B cell (primary cell): ENCODE measurements around the gene OR1E2. TPM values are rescaled to one million over a fixed set of nuclear protein-coding genes. Genes with fewer than 3 reads are reported as not detected.

Experiments used
- ATAC-seq: fragments of 200-7000 bp; cut with Tn5 transposase; one replicate; pipeline ENCODE4 v1.10.0; 2021; ENCODE audit warnings: low read depth, mild to moderate bottlenecking, moderate number of reproducible peaks, moderate library complexity
- CTCF ChIA-PET: fragments of 350-600 bp; sonication (Branson Sonifier 250); formaldehyde crosslinking; loops from one replicate; lab custom pipeline; 2021; ENCODE audit warnings: antibody characterized with exemption, inconsistent platforms; lab: Charles Lee
- POLR2A ChIA-PET: fragments of 350-600 bp; sonication (Branson Sonifier 250); formaldehyde crosslinking; loops from one replicate; lab custom pipeline; 2021; ENCODE audit warnings: antibody characterized with exemption; lab: Charles Lee
- DNase-seq: peaks from one replicate; pipeline ENCODE4 v3.0.0; 2013
- H2AFZ ChIP-seq: 2 replicates; pipeline ENCODE4 v1.6.1; 2012; ENCODE audit warnings: mild to moderate bottlenecking, low read depth, low read length; ENCODE audit not compliant: insufficient read depth, poor library complexity, severe bottlenecking
- H3K27ac ChIP-seq, 2 donors: 1 replicate in 1 of 2; 2 replicates in 1 of 2; pipeline ENCODE4 v1.5.1; 2012 to 2013; ENCODE audit warnings: low read length in 2 of 2, mild to moderate bottlenecking in 2 of 2, moderate library complexity in 1 of 2
- H3K27me3 ChIP-seq, 4 experiments: fragments of 200-600 bp in 1 of 4; sonication (generic) in 1 of 4; replicated peaks in 1 of 4; 1 replicate in 2 of 4; 2 replicates in 2 of 4; pipeline versions ENCODE4 v1.6.1 to v1.7.0; 2013 to 2016; ENCODE audit warnings: low read length in 3 of 4, mild to moderate bottlenecking in 2 of 4, mixed read lengths in 1 of 4, moderate library complexity in 1 of 4; ENCODE audit not compliant: insufficient read depth in 4 of 4, control insufficient read depth in 3 of 4; ENCODE audit errors: control extremely low read depth in 1 of 4
- H3K36me3 ChIP-seq, 2 experiments: replicated peaks in 1 of 2; 1 replicate in 1 of 2; 2 replicates in 1 of 2; pipeline versions ENCODE4 v1.6.1 to v1.7.1; 2013; ENCODE audit warnings: low read length in 1 of 2; ENCODE audit not compliant: insufficient read depth in 2 of 2, control insufficient read depth in 1 of 2; ENCODE audit errors: control extremely low read depth in 1 of 2, extremely low read depth in 1 of 2
- H3K4me1 ChIP-seq, 2 donors: fragments of 200-600 bp in 1 of 2; sonication (generic) in 1 of 2; 1 replicate in 1 of 2; 2 replicates in 1 of 2; pipeline versions ENCODE4 v1.5.1 to v1.6.1; 2013 to 2017; ENCODE audit warnings: low read length in 2 of 2; ENCODE audit not compliant: control insufficient read depth in 2 of 2, insufficient read depth in 2 of 2
- H3K4me2 ChIP-seq: replicated peaks from 2 replicates; pipeline ENCODE3; 2012; ENCODE audit warnings: mild to moderate bottlenecking, low read depth, low read length; ENCODE audit not compliant: poor library complexity, severe bottlenecking
- H3K4me3 ChIP-seq, 5 experiments: fragments of 200-600 bp in 1 of 5; sonication (generic) in 1 of 5; 1 replicate in 3 of 5; 2 replicates in 2 of 5; pipeline versions ENCODE4 v1.5.1 to v1.7.0; 2011 to 2016; ENCODE audit warnings: low read length in 4 of 5, mild to moderate bottlenecking in 4 of 5, low read depth in 2 of 5, control low read depth in 1 of 5, moderate library complexity in 1 of 5; ENCODE audit not compliant: insufficient read depth in 1 of 5; ENCODE audit errors: control extremely low read depth in 1 of 5, extremely low read depth in 1 of 5
- H3K79me2 ChIP-seq: fragments of 200-600 bp; sonication (generic); one replicate; pipeline ENCODE4 v1.6.0; 2016; ENCODE audit warnings: low read length; ENCODE audit not compliant: control insufficient read depth, insufficient read depth
- H3K9ac ChIP-seq: fragments of 200-600 bp; sonication (generic); 2 replicates; pipeline ENCODE4 v1.6.1; 2017; ENCODE audit warnings: mild to moderate bottlenecking, low read length, moderate library complexity
- H3K9me3 ChIP-seq, 3 donors: one replicate each; pipeline versions ENCODE4 v1.6.1 to v1.7.1; 2013; ENCODE audit warnings: low read length in 2 of 3; ENCODE audit not compliant: control insufficient read depth in 2 of 3, insufficient read depth in 1 of 3; ENCODE audit errors: control extremely low read depth in 1 of 3
- H4K20me1 ChIP-seq: 2 replicates; pipeline ENCODE4 v1.6.0; 2012; ENCODE audit warnings: mild to moderate bottlenecking, low read length; ENCODE audit not compliant: insufficient read depth, control insufficient read depth, poor library complexity, severe bottlenecking
- H3K27ac Mint-ChIP-seq: one replicate; pipeline ENCODE4 v1.8.0; 2021; ENCODE audit warnings: mixed read lengths
- H3K27me3 Mint-ChIP-seq: one replicate; pipeline ENCODE4 v1.8.0; 2021; ENCODE audit warnings: mixed read lengths
- H3K4me1 Mint-ChIP-seq: one replicate; pipeline ENCODE4 v1.8.0; 2021; ENCODE audit warnings: mixed read lengths
- H3K4me3 Mint-ChIP-seq: one replicate; pipeline ENCODE4 v1.8.0; 2021; ENCODE audit warnings: mixed read lengths
- H3K9me3 Mint-ChIP-seq: one replicate; pipeline ENCODE4 v1.8.0; 2022; ENCODE audit warnings: mixed read lengths; ENCODE audit not compliant: insufficient read depth
- CTCF ChIP-seq: fragments of 200-600 bp; IDR thresholded peaks from one replicate; pipeline ENCODE4 v1.8.0; 2022; ENCODE audit warnings: antibody characterized with exemption, mild to moderate bottlenecking
- EZH2 ChIP-seq: IDR thresholded peaks from 2 replicates; pipeline ENCODE4 v1.6.1; 2012; ENCODE audit warnings: borderline replicate concordance, low read depth, mild to moderate bottlenecking, moderate library complexity, low read length; ENCODE audit not compliant: insufficient read depth, poor library complexity, severe bottlenecking
- WGBS: methylation state at CpG from one replicate; pipeline ENCODE4 v1.1.5; 2013; ENCODE audit warnings: missing lambda C conversion rate; ENCODE audit not compliant: insufficient coverage; 5-methylcytosine and 5-hydroxymethylcytosine counted together
- intact Hi-C: fragments of 100-400 bp; cut with micrococcal nuclease; formaldehyde crosslinking; loops from one replicate; pipeline ENCODE4 v1.10.0; 2022
- polyA plus RNA-seq: library from polyadenylated mRNA; depleted of rRNA; stranded (reverse); fragments of >200 nt; gene quantifications from 2 replicates; pipeline ENCODE4 v1.2.3, GENCODE V29; 2012
- total RNA-seq, 2 donors: library from RNA; stranded (reverse); fragments of 120-200 nt in 1 of 2; gene quantifications; 1 replicate in 1 of 2; 2 replicates in 1 of 2; pipeline versions ENCODE4 v1.2.3 to v1.2.4, GENCODE V29; 2013 to 2022

Gene OR1E2
- total and polyA plus RNA-seq, 2 donors (not counting 1 experiment from before 2014, with no cell fraction given) = not detected

- CTCF ChIA-PET = no interaction called here
- H3K9me3 ChIP-seq = peaks cover 0 to 3% (median 0%) of the 10 kb centered on the region in 3 donors
- peaks cover 3% of the 10 kb centered on the region for H3K4me1 Mint-ChIP-seq
- TF ChIP-seq CTCF (no peak), EZH2 (no peak)
- H3K27ac ChIP-seq = no peak overlapping the region
- no peak overlapping the region for H3K9ac ChIP-seq
- H3K27me3 ChIP-seq = no peaks in the 10 kb centered on the region
- H3K27ac Mint-ChIP-seq = no peak overlapping the region
- H2AFZ ChIP-seq = no peak overlapping the region
- no peaks in the 10 kb centered on the region for H4K20me1 ChIP-seq
- H3K4me1 ChIP-seq = no peaks in the 10 kb centered on the region
- H3K9me3 Mint-ChIP-seq = no peaks in the 10 kb centered on the region
- no peak overlapping the region for H3K4me3 Mint-ChIP-seq
- H3K4me3 ChIP-seq = no peak overlapping the region
- no peak overlapping the region for H3K4me2 ChIP-seq
- H3K27me3 Mint-ChIP-seq = peaks cover 6% of the 10 kb centered on the region
- WGBS = 94% methylated on average over 20 of the region's 21 CpGs
- intact Hi-C loops = no loop called here
- H3K79me2 ChIP-seq = no peaks in the 10 kb centered on the region
- POLR2A ChIA-PET = no interaction called here
- ATAC-seq (no peak), DNase-seq (no peak)
- H3K36me3 ChIP-seq = no peaks in the 10 kb centered on the region
Measured at GRCh38 chr17:3472137-3472536, 38.5 kb upstream of the OR1E2 start.

GRCh38 chr17:3471599-3471998 is 38.0 kb upstream of the OR1E2 start, which contains the start of gene SPATA22:
TSS of gene SPATA22 (minus strand) at chr17:3471819. CDS start at chr17:3469325, 2,494 bp downstream.
- peaks cover 0 to 3% (median 0%) of the 10 kb centered on the region in 3 donors for H3K9me3 ChIP-seq
- ATAC-seq = no peak
- CTCF ChIA-PET = no interaction called here

More at GRCh38 chr17:3471599-3471998, 38.0 kb upstream of the OR1E2 start, which contains the start of gene SPATA22:
- POLR2A ChIA-PET = no interaction called here
- Histone ChIP-seq H3K27me3 (no peaks in the 10 kb centered on the region), H3K79me2 (no peaks in the 10 kb centered on the region), H3K9ac (no peak within 1 kb of the TSS), H3K27ac (no peak within 1 kb of the TSS), H2AFZ (no peak within 1 kb of the TSS), H3K4me2 (no peak within 1 kb of the TSS), H3K36me3 (no peaks in the 10 kb centered on the region), H3K4me3 (no peak within 1 kb of the TSS), H3K4me1 (no peaks in the 10 kb centered on the region), H4K20me1 (no peaks in the 10 kb centered on the region)
- Mint-ChIP-seq H3K4me3 (no peak within 1 kb of the TSS), H3K27me3 (peaks cover 10% of the 10 kb centered on the region), H3K27ac (no peak within 1 kb of the TSS), H3K9me3 (no peaks in the 10 kb centered on the region), H3K4me1 (peaks cover 3% of the 10 kb centered on the region)
- intact Hi-C loops = no loop called here
- TF ChIP-seq EZH2 (no peak), CTCF (no peak)
- 97% methylated on average over 38 of the region's 38 CpGs for WGBS
- no peak for DNase-seq
